ENCODE measurements around the gene MATCAP1.

Gene MATCAP1

DNA sequence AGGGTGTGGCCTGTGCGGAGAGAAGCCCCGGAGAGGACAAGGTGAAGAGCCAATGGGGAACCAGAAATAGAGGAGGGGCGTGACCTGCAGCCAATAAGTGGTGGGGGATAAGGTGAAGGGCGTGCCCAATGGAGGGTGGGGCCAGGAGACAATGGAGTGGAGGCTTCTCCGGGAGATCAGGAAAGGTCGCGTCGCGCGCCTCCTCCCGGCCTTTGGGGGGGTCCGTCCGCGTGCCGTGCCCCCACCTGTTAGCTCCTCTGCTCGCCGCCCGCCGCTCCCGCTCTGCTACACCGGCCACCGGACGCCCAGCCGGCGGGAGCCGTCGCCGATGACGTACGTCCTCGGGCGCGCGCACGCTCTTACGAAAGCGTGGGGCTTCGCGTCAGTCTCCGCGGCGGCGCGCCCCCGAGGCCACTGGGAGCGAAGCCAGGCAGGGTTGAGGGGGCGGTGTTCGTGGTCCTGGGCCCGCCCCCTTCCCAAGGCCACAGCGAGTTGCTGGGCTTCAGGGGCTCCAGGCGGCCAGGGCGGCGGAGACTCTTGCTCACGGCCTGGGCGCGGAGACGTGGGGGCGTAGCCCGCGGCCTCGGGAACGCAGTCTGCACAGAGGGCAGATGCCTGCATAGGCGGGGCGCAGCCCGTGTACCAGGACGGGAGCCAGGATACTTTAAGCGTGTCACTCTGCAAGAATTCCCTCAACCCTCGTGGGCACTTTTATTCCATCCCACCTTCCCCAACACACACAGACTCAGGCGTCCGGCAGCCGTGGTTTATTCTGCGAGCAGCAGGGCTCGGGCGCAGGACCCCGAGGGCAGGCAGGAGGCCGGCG, at the start of gene MATCAP1:
MATCAP1 (minus strand) TSS at position 337 of the 826 bp plus-strand sequence. CDS start 3,353 bp downstream, outside the sequence.
- peak; percentile 97 for DNase-seq (ENCODE audit: low spot score)

DNA sequence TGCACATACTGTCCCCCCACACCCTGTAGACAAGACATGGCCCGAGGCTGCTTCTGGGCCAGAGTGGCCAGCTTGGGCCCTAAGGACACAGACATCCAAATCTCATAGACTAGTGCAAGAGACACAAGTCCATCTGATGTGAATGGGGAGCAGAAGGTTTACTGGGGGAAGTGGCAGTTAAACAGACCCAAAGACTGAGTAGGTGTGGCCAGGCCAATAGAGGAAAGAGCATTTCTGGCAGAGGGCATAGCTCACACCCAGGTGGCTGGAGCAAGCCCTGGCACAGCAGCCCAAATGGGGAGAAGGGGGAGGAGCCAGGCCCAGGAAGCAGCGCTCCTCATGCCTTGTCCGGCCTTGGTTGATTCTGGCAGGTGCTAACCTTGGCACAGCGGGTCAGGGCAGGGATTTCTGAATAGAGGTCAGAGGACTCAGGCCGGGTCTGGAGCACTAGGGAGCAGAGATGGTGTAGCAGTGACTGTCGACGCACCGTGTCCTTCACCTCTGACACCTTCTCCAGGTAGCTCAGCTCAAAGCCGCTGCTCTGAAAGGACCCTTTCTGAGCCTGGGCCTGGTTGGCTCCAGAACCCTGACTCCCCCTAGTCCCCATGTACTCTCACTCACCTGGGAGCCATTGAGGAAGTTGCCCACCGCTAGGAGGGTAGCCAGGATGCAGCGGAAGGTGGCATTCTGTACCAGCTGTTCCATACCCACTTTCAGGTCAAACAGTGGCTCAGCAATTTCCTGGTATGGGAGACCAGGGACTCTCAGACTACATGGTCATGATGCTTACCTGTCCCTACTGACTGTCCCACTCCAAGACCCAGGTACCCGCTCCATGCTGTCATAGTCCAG, 47.3 kb upstream of the MATCAP1 start:
- no peak for DNase-seq (ENCODE audit: low spot score)

DNA sequence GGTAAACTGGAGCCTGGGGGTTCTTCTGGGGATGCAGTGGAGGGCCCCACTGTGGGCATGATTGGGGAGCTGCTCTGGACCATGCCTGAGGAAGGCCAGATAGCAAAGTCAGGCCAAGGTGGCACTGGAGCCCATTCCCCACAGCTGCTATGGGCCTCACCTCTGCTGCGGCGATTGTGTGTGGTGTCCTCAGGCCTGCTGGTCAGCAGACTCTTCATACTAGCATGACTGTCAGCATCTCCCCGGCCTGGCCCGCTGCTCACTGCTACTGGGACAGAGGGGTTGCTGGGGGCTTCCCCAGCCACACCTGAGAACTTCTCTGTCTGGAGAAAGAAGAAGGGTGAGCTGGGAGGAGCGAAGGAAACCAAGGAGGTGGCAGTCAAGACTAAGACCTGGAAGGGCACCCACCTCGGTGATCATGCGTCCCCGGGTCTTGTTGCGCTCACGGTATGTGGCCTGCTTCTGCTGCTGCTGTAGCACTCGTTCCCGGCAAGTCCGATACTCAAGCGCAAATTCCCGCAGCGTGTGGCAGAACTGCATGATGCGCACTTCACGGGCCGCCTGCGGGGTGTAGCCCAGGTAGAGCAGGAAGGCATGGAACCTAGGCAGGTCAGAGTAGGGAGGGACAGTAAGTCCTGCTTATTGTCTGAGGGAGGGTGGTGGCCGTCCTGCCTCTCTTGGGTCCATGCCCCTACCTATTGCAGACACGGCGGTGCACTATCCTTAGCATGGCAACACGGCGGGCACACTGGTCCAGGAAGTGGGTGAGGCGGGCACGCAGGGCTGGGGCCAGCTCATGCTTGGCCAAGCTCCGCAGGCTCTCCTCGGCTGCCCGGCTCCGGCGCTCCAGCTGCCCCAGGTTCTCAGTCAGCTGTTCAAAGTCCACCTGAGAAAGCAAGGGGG, 46.4 kb upstream of the MATCAP1 start:
- DNase-seq (ENCODE audit: low spot score), result peak; percentile 62

DNA sequence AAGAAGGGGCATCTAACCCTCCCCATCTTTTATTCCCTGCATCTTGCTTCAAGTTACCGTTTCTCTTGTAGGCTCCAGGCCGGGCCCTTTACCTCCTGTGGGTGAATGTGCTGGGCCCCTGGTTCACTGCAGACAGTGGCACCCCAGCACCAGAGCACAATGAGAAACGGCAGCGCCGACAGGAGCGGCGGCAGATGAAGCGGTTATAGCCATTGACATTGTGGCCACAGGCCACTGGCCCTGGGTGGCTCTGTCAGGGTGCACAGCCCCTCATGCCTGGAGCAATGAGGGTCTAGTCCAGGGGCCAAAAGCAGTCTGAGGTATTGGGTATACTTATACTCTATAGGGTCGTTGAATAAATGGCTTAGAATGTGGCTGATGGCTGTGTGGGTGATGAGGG, 45.1 kb upstream of the MATCAP1 start:
- DNase-seq (ENCODE audit: low spot score), result no peak

DNA sequence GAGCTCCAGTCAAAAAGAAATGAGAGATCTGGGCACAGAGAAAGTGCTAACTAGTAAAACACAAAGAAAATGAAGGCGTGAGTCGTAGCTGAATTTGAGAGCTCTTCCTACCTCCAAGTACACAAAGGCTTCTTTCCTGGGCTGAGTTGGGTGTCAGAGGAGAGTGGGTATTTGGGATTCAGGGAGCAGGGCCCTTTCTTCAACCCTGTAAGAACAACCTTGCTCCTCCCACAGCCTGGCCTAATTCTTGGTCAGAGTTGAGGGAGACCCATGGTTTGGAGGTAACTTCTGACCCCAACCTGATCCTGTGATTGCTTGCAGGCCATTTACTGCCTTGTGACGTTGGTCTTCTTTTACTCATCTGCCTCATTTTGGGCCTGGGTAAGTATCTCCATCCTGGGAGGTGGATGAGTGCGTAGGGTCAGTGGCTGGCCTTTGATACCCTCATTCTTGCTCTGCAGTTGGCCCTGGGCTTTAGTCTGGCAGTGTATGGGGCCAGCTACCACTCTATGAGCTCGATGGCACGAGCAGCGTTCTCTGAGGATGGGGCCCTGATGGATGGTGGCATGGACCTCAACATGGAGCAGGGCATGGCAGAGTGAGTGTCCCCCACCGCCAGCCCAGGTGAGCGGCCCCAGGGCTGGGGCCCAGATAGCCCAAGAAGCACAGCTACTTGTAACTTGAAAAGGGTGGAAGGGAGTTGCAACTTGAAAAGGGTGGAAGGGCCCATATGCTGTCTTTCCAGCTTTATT, 44.4 kb upstream of the MATCAP1 start:
- no peak for DNase-seq (ENCODE audit: low spot score)

DNA sequence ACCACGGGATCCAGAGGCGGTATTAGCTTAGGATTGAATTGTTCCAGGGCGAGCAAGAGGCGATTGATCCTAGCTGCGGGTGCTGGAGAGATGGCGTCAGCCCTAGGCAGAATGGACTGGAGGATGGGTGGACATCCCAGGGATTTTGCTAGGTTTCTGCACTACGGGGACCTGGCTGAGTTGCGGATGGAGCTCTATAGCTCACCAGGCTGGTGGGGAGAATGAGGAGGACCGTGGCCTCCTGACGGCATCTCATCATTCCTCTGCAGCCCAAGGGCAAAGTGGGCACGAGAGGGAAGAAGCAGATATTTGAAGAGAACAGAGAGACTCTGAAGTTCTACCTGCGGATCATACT, 43.8 kb upstream of the MATCAP1 start:
- no peak for DNase-seq (ENCODE audit: low spot score)

DNA sequence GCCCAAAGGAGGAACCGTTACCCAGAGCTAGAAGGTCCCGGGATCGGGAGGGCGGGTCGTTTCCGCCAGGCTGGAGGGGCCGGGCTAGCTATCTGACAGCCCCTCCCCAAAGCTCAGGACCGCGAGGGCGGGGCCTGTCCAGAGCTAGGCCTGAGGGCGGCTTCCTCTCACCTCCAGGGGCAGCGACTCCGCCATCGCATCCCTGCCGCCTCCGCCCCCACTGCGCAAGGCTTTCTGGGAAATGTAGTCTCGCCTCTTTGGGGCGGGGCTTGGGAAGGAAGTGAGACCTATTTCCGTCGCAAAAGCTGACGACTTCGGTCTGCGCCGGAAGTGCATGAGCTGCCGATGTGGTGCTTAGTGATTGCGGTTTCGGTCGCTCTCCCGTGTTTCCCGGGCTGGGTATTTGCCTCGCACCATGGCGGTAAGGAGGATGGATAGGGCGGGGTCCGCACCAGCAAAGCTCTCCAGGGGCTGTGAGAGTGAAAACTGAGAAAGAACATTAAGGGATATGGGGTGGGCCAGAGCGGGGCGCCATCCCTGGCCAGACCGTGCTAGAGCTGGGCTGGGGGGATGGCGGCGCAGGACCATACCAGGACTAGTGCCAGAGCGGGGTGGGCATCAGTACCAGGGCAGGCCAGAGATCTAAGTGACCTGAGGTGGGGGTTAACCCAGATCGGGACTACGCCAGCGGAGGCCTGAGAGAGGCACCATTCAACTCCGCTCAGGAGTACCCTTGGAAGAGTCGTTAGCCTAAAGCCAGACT, 43.2 kb upstream of the MATCAP1 start, which contains the start of gene TMEM208:
TMEM208 (plus strand) TSS at position 327 of the 763 bp plus-strand sequence; CDS start at position 416, 89 bp downstream.
- peak; percentile 98 for DNase-seq (ENCODE audit: low spot score)

DNA sequence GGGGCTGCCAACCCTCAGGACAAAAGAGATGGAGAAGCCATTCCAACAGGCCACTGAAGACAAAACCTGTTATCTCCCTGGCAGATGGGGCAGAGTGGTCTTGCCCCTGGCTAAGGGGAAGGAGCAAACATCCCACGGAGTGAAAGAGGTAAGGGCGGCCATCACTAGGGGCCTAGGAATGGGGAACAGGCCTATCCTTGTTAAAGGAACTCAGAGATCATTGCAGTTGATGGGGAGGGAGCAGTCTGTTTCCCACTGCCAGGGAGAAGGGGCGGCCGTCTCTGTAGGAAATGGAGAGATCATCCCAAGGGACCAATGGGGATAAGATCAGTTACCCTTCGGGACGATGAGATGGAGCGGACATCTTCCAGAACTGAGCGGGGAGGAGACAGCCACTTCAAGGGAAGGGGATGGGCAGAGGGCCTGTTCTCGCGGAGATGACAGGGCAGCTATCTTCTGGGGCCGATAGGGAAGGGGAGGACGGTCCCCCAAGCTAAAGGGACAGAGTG, 42.6 kb upstream of the MATCAP1 start:
- no peak for DNase-seq (ENCODE audit: low spot score)

DNA sequence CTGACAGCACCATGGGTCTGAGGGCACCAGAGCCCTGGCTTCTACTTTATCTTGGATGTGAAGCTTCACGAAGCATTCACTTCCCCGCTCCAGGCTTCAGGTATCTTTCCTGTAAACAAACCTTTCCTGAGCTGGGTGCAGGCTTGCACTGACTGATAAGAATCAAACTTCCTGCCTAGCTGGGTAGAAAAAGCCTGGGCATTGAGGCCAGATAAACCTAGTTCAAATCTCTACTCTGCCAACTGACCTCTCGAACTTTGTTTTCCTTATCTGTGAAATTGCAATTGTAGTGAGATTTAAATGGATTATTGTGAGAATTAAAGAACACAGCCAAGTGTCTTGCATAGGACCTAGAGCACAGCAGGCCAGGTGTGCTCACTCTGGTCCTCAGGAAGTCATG, 40.2 kb upstream of the MATCAP1 start:
- no peak for DNase-seq (ENCODE audit: low spot score)

DNA sequence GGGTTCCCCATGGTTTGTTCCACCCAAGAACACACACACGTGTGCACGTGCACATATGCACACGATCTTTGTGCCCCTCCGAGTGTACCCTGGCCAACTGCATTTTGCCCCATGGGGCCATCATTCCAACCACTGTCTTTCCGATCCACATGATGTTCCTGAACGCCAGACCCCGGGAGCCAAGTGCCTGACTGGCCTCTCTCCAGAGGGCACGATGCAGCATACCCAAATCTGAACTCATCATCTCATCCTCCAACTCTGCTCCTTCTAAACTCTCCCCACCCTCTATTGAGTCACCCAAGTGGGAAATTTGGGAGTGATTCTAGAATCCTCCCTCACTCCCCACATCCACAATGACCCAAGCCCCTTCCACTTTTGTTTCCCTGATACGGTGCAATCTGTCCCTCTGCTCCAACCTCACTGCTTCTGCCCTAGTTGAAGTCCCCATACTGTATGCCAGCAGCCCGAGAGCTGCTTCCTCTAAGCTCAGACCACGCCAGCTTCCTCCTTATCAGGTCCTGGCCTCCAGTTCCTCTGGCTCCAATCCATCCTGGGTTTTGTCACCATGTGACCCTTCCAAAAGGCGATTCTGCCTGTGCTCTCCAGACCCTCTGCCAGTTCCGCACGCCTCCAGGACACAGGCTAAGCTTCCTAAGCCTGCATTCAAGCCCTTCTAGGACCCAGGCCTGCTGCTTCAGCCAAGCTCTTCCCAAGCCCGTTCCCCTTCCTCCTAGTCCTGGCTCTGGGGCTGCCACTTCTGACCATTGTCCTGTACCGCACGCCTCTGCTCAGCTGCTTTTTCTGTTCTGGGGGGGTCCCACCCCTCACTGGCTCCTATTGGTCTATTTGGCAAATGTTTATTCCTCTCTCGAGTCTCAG, 33.1 kb upstream of the MATCAP1 start:
- no peak for DNase-seq (ENCODE audit: low spot score)

DNA sequence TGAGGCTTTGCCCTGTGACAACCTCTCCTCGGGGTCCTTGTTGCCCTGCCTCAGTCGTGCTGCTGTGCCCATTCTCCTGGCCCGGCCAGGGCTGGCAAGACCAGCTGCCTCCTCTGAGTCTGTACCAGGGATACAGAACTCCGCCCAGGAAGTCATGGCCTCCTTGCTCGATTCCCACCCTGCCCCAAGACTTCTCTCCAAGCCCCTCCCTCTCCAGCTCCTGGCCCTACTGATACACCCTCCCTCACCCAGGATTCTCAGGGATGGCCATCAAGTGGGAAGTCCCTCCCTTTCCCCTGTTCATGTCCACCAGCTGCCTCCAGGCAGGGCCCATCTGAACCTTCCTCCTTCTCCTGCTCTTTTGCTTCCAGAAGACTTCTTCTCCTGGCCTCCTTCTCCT, 31.9 kb upstream of the MATCAP1 start:
- no peak for DNase-seq (ENCODE audit: low spot score)

DNA sequence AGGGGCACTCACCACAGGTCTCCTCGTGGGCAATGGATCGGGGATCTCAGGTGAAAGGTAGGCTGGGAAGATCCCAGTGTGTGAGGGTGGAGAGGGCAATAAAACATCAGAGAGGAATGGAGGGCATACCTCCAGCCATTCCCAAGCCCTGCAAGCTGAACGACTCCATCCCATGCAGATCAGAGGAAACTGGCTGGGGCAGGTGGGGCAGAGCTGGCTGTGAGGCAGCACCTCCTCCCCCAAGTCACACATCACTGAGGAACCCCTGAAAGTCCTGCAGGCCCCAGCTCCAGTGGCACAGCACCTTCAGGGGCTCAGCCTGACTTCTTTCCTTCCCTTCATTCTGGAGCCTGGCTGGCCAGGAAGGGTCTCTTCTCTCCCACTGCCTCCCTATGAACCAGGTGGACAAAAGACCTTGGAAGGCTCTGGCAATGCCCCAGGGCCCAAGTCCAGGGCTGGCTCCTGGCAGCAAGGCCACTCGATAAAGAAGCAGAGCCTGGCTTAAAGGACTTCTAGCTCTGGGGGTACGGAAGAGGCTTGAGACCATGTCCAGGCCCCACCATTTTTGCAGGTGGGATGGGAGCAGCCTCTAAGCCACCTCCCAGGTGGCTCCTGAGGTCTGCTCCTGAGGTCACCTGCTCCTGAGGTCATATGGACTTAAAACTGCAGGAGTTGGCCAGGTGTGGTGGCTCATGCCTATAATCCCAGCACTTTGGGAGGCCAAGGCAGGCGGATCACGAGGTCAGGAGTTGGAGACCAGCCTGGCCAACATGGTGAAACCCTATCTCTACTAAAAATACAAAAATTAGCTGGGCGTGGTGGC, 29.6 kb upstream of the MATCAP1 start:
- DNase-seq (ENCODE audit: low spot score), result no peak

DNA sequence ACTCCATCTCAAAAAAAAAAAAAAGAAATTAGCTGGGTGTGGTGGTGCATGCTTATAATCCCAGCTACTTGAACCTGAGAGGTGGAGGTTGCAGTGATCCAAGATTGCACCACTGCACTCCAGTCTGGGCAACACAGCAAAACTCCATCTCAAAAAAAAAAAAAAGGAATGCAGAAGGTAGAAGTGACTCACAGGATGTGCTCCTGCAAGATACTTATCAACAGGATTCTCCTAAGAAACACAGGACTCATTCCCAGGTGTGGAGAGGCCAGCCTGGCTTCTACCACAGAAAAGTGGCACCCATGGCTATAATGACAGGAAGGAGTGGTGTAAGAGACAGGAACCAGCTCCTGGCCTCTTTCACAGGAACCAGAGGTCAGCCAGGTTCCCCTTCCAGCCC, 29.0 kb upstream of the MATCAP1 start:
- DNase-seq (ENCODE audit: low spot score), result no peak

DNA sequence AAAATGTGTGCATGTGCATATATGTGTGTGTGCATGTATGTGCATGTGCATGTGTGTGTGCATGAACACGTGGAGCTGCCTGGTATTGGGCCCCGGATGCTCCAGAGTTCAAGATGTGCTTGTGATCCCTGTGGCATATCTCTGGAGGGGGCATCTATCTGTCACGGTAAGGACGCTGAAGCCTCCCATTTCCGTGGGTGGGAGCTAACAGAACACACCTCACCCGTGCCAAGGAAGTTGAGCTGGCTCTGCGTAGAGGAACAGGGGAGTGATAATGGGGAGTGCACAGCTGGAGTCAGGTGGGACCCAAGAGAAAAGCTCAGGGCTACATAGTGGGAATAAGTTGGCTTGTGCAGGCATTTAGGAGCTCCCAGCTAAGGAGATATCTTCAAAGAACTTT, 27.9 kb upstream of the MATCAP1 start:
- no peak for DNase-seq (ENCODE audit: low spot score)

DNA sequence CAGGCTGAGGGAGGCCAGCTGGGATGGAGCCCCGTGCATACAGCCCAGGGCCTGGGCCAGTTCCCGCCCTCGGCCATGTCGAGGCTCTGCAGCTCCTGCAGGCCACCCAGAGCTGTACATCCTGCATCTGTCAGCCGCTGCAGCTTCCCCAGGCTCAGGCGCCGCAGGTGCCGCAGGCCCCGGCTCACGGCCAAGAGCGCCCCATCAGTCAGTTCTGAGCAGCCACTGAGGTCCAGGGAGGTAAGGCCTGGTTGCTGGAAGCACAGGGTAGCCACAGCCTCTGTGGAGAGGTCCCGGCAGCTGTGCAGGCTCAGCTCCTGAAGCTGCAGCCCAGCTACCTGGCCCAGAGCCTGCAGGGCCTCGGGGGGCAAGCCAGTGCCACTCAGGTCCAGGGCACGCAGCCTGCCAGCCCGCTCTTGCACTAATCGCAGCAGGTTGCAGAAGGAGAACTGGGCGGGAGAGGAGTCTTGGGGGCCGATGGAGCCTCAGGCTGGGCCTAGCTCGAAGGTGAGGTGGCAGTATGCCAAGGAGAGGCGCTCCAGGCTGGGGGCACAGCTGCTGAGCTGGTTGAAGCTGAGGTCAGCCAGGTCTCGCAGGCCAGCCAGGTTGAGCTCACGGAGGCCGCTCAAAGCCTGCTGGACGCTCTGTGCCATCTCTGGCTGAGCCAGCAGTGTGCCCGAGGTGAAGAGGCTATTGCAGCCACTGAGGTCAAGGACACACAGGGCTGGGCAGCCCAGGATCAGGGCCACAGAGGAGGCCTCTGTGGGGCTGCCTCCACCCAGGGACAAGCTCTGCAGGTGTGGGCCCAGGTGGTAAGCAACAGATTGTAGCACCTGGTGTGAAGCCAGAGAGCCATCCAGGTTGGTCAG, 26.5 kb upstream of the MATCAP1 start:
- DNase-seq (ENCODE audit: low spot score), result no peak

DNA sequence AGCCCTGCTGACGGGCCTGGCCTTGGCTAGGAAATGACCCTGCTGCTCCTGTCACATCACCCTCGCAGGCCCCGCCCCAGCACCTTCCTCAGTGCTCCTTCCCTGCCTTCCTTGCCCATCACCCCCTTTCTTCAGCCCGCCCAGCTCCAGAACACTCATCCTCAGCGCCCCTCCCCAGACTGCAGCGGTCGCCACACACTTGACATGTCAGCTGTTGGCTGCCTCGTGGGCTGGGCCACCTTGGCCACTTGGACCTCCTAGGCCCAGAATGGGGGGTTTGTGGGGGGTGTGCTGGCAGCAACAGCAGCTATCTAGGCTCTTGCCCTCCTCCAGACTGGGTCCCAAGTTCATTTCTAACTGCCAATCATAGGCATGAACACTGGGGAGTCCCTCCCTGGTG, 25.8 kb upstream of the MATCAP1 start:
- no peak for DNase-seq (ENCODE audit: low spot score)

DNA sequence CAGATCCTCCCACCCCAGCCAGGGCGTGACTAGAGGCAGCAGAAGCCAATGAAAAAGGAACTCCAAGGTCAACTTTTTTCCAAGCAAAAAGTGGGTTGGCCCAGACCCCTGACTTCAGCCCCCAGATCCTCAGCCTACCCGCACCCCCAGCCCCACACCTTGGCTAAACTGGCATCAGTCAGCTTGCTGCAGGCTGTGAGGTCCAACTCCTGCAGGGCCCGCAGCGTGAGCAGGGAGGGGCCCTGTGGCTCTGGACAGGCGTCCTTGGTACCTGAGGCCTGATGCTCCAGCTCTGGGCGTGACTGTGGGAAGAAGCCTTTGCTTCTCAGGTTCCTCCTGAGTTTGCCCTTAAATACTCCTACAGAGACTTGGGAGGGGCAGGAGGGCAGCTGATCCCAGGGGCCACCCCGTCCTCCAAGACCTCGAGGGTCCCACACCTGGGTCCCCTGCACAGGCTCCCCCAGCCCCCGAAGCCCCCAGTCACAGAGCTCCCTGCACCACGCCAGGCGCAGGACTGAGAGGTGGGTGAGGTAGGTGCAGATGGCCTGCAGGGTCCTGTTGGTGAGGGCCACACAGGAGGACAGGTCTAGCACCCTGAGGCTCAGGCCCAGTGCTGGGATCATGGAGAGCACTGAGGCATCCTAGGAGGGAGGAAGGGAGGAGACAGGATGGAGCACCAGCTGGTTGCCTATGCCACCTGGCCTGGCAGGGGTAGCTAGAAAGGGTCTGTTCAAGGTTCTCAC, 24.6 kb upstream of the MATCAP1 start:
- no peak for DNase-seq (ENCODE audit: low spot score)

Measured in left forelimb (tissue), 1 donor.